ENCODE data around the gene HSPB6.

The HSPB6 gene

DNA sequence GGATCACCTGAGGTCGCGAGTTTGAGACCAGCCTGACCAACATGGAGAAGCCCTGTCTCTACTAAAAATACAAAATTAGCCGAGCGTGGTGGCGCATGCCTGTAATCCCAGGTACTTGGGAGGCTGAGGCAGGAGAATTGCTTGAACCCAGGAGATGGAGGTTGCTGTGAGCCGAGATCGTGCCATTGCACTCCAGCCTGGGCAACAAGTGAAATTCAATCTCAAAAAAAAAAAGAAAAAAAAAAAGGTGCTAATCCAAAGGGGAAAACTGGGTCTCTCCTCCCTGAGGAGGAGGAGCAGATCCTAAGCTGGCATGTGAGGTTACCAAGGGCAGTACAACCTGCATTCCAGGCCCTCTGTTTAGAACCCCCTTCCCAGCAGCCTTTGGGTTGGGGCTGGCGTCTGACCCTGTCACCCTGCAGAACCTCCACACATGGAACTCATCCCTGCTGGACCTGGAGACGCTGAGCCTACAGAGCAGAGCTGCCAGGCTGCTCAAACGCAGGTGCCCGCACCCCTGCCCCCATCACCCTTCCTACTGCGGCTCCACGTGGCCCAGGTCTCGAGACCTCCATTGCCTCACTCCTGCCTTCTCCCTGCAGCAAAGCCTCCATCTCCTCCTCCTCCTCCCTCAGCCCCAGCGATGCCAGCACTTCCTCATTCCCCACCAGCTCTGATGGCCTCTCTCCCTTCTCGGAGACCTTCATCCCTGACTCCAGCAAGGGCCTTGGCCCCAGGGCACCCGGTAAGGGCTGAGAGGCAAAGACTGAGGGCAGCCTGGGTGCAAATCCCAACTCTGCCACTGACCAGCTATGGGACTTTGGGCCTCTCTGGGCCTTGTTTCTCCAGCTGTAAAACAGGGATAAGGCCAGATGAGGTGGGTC is 7.8 kb upstream of the HSPB6 start:
- DNase-seq, result no peak

GRCh38 chr19:35760711-35761349 is 4.0 kb upstream of the HSPB6 start:
- DNase-seq, result no peak

- DNase-seq, result no peak
These were observed 2.9 kb upstream of the HSPB6 start for GRCh38 chr19:35759697-35760096.

DNA sequence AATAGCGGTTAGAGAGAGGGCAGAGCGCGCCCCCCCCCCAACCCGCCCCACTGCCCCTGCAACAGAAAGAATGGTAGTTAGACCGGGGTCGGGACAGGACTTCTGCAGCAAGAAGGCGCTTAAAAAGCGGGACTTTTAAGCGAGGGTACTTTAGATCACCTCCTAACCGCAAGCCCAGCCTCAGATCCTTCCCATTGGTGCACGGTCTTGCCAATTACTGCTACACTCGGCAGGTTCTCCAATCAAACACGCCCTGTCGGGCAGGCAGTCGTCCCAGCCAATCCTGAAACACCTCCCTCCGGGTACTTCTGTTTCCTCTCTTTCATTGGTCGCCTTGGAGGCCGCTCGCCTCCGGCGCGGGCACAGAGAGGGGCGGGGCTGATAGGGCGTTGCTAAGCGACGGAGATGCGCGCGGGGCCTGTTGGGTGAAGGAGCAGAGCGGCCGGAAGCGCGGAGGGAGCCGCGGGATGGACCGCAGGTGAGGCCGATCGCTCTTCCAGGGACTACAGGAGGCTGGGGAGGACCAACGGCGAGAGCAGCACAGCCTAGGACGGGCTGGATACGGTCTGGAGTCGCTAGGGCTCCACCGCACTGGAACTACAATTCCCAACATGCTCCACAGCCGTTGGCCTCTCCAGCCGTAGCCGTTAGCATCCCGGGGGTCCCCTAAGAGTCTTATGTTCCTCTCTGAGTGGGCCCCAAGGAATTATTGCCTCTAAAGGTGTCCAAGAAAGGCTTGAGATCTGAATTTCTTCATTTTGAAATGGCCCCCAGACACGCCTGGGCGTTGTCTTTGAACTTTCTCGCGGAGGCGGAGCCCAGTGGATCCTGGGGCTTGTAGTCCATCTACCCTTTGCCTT is 1.1 kb upstream of the HSPB6 start, which contains the start of gene PROSER3:
Gene PROSER3 (plus strand): TSS at position 428 of the 860 bp plus-strand sequence. CDS start 40 bp downstream, at position 468.
- peak; percentile 99 for DNase-seq

GRCh38 chr19:35757231-35757748 is 461 bp upstream of the HSPB6 start:
- DNase-seq, result no peak

DNA sequence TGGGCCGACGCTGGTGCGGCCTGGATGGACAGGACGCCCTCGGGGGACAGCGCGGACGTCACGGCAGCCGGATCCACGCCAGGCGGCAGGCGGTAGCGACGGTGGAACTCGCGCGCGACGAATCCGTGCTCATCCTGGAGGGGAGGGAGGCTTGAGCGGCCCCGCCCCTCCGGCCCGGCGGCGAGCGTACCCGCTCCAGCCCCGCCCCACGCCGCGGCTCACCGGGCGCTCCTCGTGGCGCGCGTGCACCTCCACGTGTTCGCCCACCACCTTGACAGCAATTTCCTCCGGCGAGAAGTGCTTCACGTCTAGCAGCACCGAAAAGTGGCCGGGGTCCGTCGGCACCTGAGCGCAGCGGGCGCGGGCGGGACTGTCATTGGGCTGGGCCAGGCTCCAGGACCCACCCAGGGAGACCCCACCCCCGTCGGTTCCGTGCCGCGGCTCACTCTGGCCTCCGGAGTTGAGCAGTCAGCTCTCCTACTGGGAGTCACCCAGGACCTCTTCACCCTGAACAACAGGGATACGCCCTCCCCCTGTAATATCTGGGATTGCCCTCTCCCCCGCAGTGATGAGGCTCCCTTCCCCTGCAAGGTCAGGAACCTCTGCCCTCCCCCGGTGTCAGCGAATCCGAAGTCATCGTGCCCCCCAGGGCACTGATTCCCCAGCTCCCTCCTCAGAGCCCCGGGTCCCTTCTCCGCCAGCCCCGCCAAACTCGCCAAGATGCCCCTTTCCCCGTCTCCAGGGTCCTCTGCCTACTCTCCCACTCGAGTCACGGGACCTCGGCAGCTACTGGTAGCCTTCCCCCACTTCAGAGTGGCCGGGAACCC is 1.1 kb downstream of the HSPB6 start:
- no peak for DNase-seq

- no peak for DNase-seq
These were observed 1.7 kb downstream of the HSPB6 start for GRCh38 chr19:35755131-35755549.

GRCh38 chr19:35754370-35755130 is 2.3 kb downstream of the HSPB6 start:
- no peak for DNase-seq

DNA sequence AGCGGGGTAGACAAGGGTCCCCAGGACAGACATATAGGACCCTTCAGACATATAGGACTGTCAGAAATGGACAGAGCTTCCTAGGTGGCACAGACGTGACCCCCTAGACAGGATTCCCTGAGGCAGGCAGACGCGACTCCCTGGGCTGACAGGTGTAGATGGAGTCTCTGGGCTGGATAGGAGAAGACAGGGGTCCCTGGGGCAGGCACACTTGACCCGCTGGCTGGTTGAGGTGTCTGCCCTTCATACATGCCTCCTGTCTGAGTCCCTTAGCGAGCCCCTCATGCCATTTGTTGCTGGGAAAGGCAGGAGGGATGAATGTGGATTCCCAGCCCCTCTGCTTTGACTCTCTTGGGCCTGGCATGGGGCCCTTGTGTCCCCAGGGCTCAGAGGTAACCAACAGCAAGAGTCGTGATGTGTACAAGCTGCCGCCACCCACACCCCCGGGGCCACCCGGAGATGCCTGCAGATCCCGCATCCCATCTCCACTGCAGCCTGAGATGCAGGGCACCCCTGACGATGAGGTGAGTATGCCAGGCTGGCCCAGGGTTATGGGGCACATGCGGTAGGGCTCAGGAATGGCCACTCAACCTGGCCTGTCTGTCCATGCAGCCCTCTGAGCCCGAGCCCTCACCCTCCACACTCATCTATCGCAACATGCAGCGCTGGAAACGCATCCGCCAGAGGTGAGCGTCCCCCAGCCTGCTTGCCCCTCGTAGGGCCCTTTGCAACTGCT is 3.0 kb downstream of the HSPB6 start:
- no peak for DNase-seq

GRCh38 chr19:35752746-35753350 is 4.0 kb downstream of the HSPB6 start:
- no peak for DNase-seq

- no peak for DNase-seq
These were observed 4.7 kb downstream of the HSPB6 start for GRCh38 chr19:35751839-35752745.

DNA sequence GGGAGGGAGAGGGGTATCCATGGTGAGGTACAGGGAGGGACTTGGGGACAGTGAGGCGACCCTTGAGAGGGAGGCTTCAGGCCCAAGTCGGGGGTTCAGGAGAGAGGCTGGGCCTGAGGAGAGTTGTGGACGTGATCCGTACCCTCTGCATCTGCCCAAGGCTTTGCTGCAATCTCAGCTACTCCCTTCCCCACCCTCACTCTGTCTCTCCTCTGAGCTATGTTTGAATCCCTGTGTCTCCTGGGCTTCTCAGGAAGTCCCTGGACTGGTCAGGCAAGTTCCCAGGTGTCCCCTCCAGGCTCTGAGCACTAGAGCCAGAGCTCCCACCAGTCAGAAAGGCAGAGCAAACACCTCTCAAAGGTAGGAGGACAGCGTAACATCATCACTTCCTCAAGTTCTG is 6.7 kb downstream of the HSPB6 start:
- no peak for DNase-seq

GRCh38 chr19:35748106-35749020 is 8.5 kb downstream of the HSPB6 start, which contains the start of gene LIN37:
TSS of gene LIN37 (plus strand) at chr19:35748576. CDS start at chr19:35748725, 149 bp downstream.
- peak; percentile 99 for DNase-seq

DNA sequence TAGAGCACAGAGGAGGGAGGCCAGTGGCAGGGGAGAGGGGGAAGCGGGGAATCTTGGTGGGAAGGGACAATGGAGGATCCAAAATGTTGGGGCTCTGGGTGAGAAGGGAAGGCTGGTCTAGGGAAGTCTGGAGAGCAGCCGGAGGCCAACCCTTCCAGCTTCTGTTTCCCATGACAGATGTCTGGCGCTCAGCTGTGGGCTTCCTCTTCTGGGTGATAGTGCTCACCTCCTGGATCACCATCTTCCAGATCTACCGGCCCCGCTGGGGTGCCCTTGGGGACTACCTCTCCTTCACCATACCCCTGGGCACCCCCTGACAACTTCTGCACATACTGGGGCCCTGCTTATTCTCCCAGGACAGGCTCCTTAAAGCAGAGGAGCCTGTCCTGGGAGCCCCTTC is 10.3 kb downstream of the HSPB6 start:
- no peak for DNase-seq

- no peak for DNase-seq
These were observed 10.8 kb downstream of the HSPB6 start for GRCh38 chr19:35746087-35746462.

DNA sequence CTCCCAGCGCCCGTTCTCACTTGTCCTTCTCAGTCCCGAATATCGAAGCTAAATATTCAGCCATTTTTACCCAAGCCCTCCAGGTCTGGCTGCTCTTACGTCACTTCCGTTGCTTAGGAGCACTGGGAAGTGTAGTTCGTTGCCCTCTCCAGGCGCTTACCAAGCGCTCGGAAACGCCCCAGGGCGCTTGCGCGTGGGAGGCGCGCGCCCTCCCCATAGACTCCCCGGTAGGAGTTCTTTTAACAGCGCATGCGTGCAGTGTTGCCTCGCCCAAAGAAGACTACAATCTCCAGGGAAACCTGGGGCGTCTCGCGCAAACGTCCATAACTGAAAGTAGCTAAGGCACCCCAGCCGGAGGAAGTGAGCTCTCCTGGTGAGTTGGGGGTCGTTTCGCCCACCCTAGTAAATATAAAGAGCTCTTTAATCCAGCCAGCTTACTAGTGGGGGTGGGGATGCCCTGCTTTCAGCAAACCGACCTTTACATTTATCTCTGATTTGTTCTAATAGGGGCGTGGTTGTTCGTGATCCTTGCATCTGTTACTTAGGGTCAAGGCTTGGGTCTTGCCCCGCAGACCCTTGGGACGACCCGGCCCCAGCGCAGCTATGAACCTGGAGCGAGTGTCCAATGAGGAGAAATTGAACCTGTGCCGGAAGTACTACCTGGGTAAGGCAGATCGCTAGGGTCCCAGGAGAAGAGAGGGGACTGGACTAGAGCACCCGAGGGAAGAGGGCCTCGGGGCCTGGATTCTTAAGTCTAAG is 11.3 kb downstream of the HSPB6 start, which contains the start of the genes PSENEN and U2AF1L4:
Gene PSENEN (plus strand): TSS at position 324 of the 759 bp plus-strand sequence. CDS start 280 bp downstream, at position 604.
Gene U2AF1L4 (minus strand): TSS at position 91 of the 759 bp plus-strand sequence. CDS start 27 bp downstream, at position 64.
- peak; percentile 99 for DNase-seq
